Measurements from ENCODE around the gene ADAMTS15.

GRCh38 chr11:130523166-130523565 lies 74.7 kb downstream of the ADAMTS15 start:
- no peak for TF ChIP-seq POLR2A (IDR thresholded peaks at IDR 0.05; ENCODE audit: low read length)
- no peak for TF ChIP-seq GATA1 (IDR thresholded peaks at IDR 0.05; ENCODE audit: low read depth, low read length)
